ENCODE measurements around the gene RHAG.
"Not testable (repeated sequence)": the region's sequence is repeated elsewhere in the genome, so short reads cannot be mapped to it uniquely, and the experiment has no call there.

The RHAG gene

GRCh38 chr6:49626811-49627210 is 9.8 kb downstream of the RHAG start:
- Mint-ChIP-seq H3K4me3 (no peak overlapping the region), H3K27ac (no peak overlapping the region), H3K27me3 (ENCODE audit: low read depth) (no peaks in the 10 kb centered on the region)

GRCh38 chr6:49618257-49618656 is 18.4 kb downstream of the RHAG start:
- H3K9me3 Mint-ChIP-seq, result no peaks in the 10 kb centered on the region
- no peaks in the 10 kb centered on the region for H3K4me1 Mint-ChIP-seq (ENCODE audit: low read depth)
- H3K27me3 Mint-ChIP-seq (ENCODE audit: low read depth), result no peaks in the 10 kb centered on the region
- no peaks in the 10 kb centered on the region for H3K36me3 Mint-ChIP-seq (ENCODE audit: low read depth)
- H3K27ac Mint-ChIP-seq, result no peak overlapping the region
- no peak for DNase-seq (ENCODE audit: low spot score)
- H3K4me3 Mint-ChIP-seq, result no peak overlapping the region

More at GRCh38 chr6:49626811-49627210, 9.8 kb downstream of the RHAG start:
- H3K9me3 Mint-ChIP-seq, result no peaks in the 10 kb centered on the region
- no peaks in the 10 kb centered on the region for H3K4me1 Mint-ChIP-seq (ENCODE audit: low read depth)
- no peaks in the 10 kb centered on the region for H3K36me3 Mint-ChIP-seq (ENCODE audit: low read depth)
- no peak for DNase-seq (ENCODE audit: low spot score)

- not testable (repeated sequence) for H3K36me3 Mint-ChIP-seq (ENCODE audit: low read depth); H3K4me1 Mint-ChIP-seq (ENCODE audit: low read depth); H3K4me3 Mint-ChIP-seq; DNase-seq (ENCODE audit: low spot score); H3K27ac Mint-ChIP-seq; H3K27me3 Mint-ChIP-seq (ENCODE audit: low read depth); H3K9me3 Mint-ChIP-seq
Observed at GRCh38 chr6:49614144-49614543, 22.5 kb downstream of the RHAG start.

GRCh38 chr6:49609285-49609684 is 27.4 kb downstream of the RHAG start:
- no peaks in the 10 kb centered on the region for H3K9me3 Mint-ChIP-seq
- peaks cover 2% of the 10 kb centered on the region for H3K27me3 Mint-ChIP-seq (ENCODE audit: low read depth)

GRCh38 chr6:49608275-49608674 is 28.4 kb downstream of the RHAG start:
- not testable (repeated sequence) for H3K27me3 Mint-ChIP-seq (ENCODE audit: low read depth); H3K4me1 Mint-ChIP-seq (ENCODE audit: low read depth); H3K36me3 Mint-ChIP-seq (ENCODE audit: low read depth); H3K9me3 Mint-ChIP-seq; H3K4me3 Mint-ChIP-seq; DNase-seq (ENCODE audit: low spot score); H3K27ac Mint-ChIP-seq

More at GRCh38 chr6:49609285-49609684, 27.4 kb downstream of the RHAG start:
- no peak for DNase-seq (ENCODE audit: low spot score)
- H3K27ac Mint-ChIP-seq, result no peak overlapping the region
- no peaks in the 10 kb centered on the region for H3K4me1 Mint-ChIP-seq (ENCODE audit: low read depth)
- no peaks in the 10 kb centered on the region for H3K36me3 Mint-ChIP-seq (ENCODE audit: low read depth)
- no peak overlapping the region for H3K4me3 Mint-ChIP-seq

- Mint-ChIP-seq H3K9me3 (no peaks in the 10 kb centered on the region), H3K36me3 (ENCODE audit: low read depth) (no peaks in the 10 kb centered on the region), H3K27ac (no peak overlapping the region), H3K27me3 (ENCODE audit: low read depth) (peaks cover 2% of the 10 kb centered on the region), H3K4me3 (no peak overlapping the region), H3K4me1 (ENCODE audit: low read depth) (no peaks in the 10 kb centered on the region)
- DNase-seq (ENCODE audit: low spot score), result no peak
Observed at GRCh38 chr6:49607391-49607982, 29.2 kb downstream of the RHAG start.

- Mint-ChIP-seq H3K27ac (no peak overlapping the region), H3K4me3 (no peak overlapping the region), H3K27me3 (ENCODE audit: low read depth) (peaks cover 2% of the 10 kb centered on the region), H3K9me3 (no peaks in the 10 kb centered on the region), H3K4me1 (ENCODE audit: low read depth) (no peaks in the 10 kb centered on the region), H3K36me3 (ENCODE audit: low read depth) (no peaks in the 10 kb centered on the region)
- DNase-seq (ENCODE audit: low spot score), result no peak
Observed at GRCh38 chr6:49606721-49607390, 29.8 kb downstream of the RHAG start.

GRCh38 chr6:49604080-49604479 is 32.6 kb downstream of the RHAG start:
- not testable (repeated sequence) for H3K9me3 Mint-ChIP-seq

GRCh38 chr6:49587262-49587661 is 49.4 kb downstream of the RHAG start:
- H3K27ac Mint-ChIP-seq; H3K4me1 Mint-ChIP-seq (ENCODE audit: low read depth); H3K36me3 Mint-ChIP-seq (ENCODE audit: low read depth): not testable (repeated sequence)

More at GRCh38 chr6:49604080-49604479, 32.6 kb downstream of the RHAG start:
- H3K36me3 Mint-ChIP-seq (ENCODE audit: low read depth); H3K4me1 Mint-ChIP-seq (ENCODE audit: low read depth); DNase-seq (ENCODE audit: low spot score); H3K4me3 Mint-ChIP-seq; H3K27me3 Mint-ChIP-seq (ENCODE audit: low read depth); H3K27ac Mint-ChIP-seq: not testable (repeated sequence)

GRCh38 chr6:49582529-49582928 is 54.1 kb downstream of the RHAG start:
- Mint-ChIP-seq H3K9me3 (no peaks in the 10 kb centered on the region), H3K4me3 (no peak overlapping the region), H3K4me1 (ENCODE audit: low read depth) (no peaks in the 10 kb centered on the region), H3K27me3 (ENCODE audit: low read depth) (no peaks in the 10 kb centered on the region), H3K27ac (no peak overlapping the region), H3K36me3 (ENCODE audit: low read depth) (no peaks in the 10 kb centered on the region)
- DNase-seq (ENCODE audit: low spot score), result no peak

More at GRCh38 chr6:49587262-49587661, 49.4 kb downstream of the RHAG start:
- not testable (repeated sequence) for DNase-seq (ENCODE audit: low spot score); H3K27me3 Mint-ChIP-seq (ENCODE audit: low read depth); H3K9me3 Mint-ChIP-seq; H3K4me3 Mint-ChIP-seq

GRCh38 chr6:49579649-49580048 is 57.0 kb downstream of the RHAG start:
- Mint-ChIP-seq H3K27me3 (ENCODE audit: low read depth) (no peaks in the 10 kb centered on the region), H3K4me1 (ENCODE audit: low read depth) (no peaks in the 10 kb centered on the region), H3K4me3 (no peak overlapping the region)

GRCh38 chr6:49576618-49577017 is 60.0 kb downstream of the RHAG start:
- no peaks in the 10 kb centered on the region for H3K4me1 Mint-ChIP-seq (ENCODE audit: low read depth)
- no peaks in the 10 kb centered on the region for H3K36me3 Mint-ChIP-seq (ENCODE audit: low read depth)
- DNase-seq (ENCODE audit: low spot score), result no peak

More at GRCh38 chr6:49579649-49580048, 57.0 kb downstream of the RHAG start:
- Mint-ChIP-seq H3K36me3 (ENCODE audit: low read depth) (no peaks in the 10 kb centered on the region), H3K9me3 (no peaks in the 10 kb centered on the region), H3K27ac (no peak overlapping the region)
- DNase-seq (ENCODE audit: low spot score), result no peak

GRCh38 chr6:49570474-49571079 is 66.1 kb downstream of the RHAG start:
- Mint-ChIP-seq H3K4me3 (no peak overlapping the region), H3K9me3 (no peaks in the 10 kb centered on the region), H3K36me3 (ENCODE audit: low read depth) (no peaks in the 10 kb centered on the region), H3K4me1 (ENCODE audit: low read depth) (no peaks in the 10 kb centered on the region), H3K27me3 (ENCODE audit: low read depth) (peaks cover under 1% of the 10 kb centered on the region), H3K27ac (no peak overlapping the region)
- DNase-seq (ENCODE audit: low spot score), result no peak

More at GRCh38 chr6:49576618-49577017, 60.0 kb downstream of the RHAG start:
- Mint-ChIP-seq H3K27me3 (ENCODE audit: low read depth) (no peaks in the 10 kb centered on the region), H3K9me3 (no peaks in the 10 kb centered on the region), H3K4me3 (no peak overlapping the region), H3K27ac (no peak overlapping the region)

GRCh38 chr6:49565855-49566254 is 70.8 kb downstream of the RHAG start:
- DNase-seq (ENCODE audit: low spot score), result no peak
- H3K4me3 Mint-ChIP-seq, result no peak overlapping the region
- no peaks in the 10 kb centered on the region for H3K36me3 Mint-ChIP-seq (ENCODE audit: low read depth)
- no peak overlapping the region for H3K27ac Mint-ChIP-seq
- no peaks in the 10 kb centered on the region for H3K4me1 Mint-ChIP-seq (ENCODE audit: low read depth)
- H3K27me3 Mint-ChIP-seq (ENCODE audit: low read depth), result peaks cover 7% of the 10 kb centered on the region
- H3K9me3 Mint-ChIP-seq, result no peaks in the 10 kb centered on the region

Measured in T-helper 2 cell treated with Interferon-gamma antibody and Interleukin-4, amounts not matched to agents 5 μg/mL and 100 μg/mL, for 36 hours (primary cell).